Measurements from ENCODE around the gene DENND1A.

GRCh38 chr9:123753669-123754258 lies 176.2 kb downstream of the DENND1A start:
- TF ChIP-seq SUZ12 (IDR thresholded peaks at IDR 0.05; ENCODE audit: extremely low read depth, insufficient read depth, insufficient read length), result no peak
- TF ChIP-seq ZNF274 (IDR thresholded peaks at IDR 0.05; ENCODE audit: low read depth, low read length), result no peak
- no peak for TF ChIP-seq YY1 (IDR thresholded peaks at IDR 0.05; ENCODE audit: insufficient read depth, insufficient read length)

Data from NT2/D1 (cell line).